CD4-positive, alpha-beta T cell treated with Interleukin-21 for 1 hour (primary cell): ENCODE measurements around the gene PRM2.

Experiments
- DNase-seq: peaks from one replicate; pipeline ENCODE4 v3.0.0-alpha.2; 2020

PRM2 gene

GRCh38 chr16:11283820-11284248, 7.6 kb upstream of the PRM2 start:
- no peak for DNase-seq

- no peak for DNase-seq
Observed at GRCh38 chr16:11280616-11281522, 4.6 kb upstream of the PRM2 start, which contains the start of gene PRM1. TSS of gene PRM1 (minus strand) at chr16:11281330. CDS start at chr16:11281238, 92 bp downstream.

- DNase-seq: no peak
Observed at GRCh38 chr16:11278681-11279628, 2.7 kb upstream of the PRM2 start.

- no peak for DNase-seq
Observed at GRCh38 chr16:11277607-11278337, 1.5 kb upstream of the PRM2 start.

GRCh38 chr16:11276896-11277593, 765 bp upstream of the PRM2 start:
- DNase-seq: no peak

GRCh38 chr16:11274964-11275363, 1.3 kb downstream of the PRM2 start:
- DNase-seq: no peak

DNA sequence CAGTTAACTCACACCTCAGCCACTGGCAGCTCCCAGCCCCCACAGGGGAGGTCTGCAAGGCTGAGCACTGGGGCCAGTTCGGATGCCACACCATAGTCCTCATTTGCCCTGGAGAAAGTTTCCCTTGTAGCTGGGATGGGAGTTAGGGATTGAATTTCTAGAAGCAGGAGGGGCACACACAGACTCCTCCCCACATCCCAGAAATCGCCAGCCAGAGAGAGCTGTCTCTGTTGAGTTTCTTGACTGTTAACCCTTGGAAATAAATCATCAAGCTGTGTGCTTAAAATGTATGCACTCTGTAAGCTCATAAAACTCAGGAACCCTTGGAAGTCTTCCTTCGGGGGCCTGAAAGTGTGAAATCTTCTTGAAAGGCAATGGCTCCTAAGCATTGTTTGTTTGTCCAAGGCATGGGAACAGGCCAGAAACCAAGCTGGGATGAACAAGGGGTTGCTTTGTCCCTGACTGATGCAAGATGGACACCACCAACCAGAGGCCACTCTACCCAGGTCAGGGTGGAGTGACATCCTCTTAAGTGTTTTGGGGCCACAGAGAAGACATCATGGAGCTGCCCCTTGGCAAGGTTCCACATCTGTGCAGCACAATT, 2.5 kb downstream of the PRM2 start:
- no peak for DNase-seq

GRCh38 chr16:11272921-11273720, 3.2 kb downstream of the PRM2 start, which contains the start of gene PRM3:
TSS of gene PRM3 (minus strand) at chr16:11273629. CDS start at chr16:11273595, 34 bp downstream.
- DNase-seq: no peak

DNA sequence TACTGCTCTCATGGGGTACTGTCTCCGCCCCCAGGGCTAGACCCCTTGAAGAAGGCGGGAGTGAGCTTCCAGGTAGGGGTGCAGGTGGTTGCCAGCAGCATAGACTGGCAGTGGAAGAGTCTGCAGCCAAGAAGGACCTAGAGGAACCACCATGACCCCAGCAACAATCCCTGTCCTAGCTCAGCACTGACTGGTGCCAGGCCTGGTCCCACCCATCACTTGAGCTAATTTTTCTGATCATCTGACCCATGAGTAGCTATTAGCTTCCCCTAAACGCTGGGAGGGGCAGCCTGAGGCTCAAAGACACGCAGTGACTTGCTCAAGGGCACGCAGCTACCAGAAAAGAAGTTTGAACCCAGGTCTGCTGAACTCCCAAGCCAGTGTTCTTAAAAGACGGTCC, 3.8 kb downstream of the PRM2 start:
- no peak for DNase-seq

DNA sequence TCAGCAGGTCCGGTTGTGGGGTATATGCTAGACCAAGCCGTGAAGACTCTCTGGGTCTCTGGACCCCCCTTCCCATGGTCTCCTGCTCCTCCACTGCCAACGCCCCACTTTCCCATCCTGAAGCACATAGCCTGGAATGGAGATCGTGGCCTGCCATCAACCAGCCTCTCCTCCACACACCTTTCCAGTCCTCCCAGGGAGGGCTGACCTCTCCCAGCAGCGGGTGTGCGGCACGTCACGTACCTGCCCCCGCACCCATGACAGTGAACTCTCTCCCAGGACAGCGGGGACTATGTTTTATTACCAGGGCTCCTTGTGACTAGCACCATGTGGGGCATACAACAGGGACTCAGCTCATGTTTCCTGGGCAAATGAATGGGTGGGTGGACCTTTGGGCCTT, 4.7 kb downstream of the PRM2 start:
- no peak for DNase-seq

GRCh38 chr16:11270602-11271162, 5.6 kb downstream of the PRM2 start:
- no peak for DNase-seq

DNA sequence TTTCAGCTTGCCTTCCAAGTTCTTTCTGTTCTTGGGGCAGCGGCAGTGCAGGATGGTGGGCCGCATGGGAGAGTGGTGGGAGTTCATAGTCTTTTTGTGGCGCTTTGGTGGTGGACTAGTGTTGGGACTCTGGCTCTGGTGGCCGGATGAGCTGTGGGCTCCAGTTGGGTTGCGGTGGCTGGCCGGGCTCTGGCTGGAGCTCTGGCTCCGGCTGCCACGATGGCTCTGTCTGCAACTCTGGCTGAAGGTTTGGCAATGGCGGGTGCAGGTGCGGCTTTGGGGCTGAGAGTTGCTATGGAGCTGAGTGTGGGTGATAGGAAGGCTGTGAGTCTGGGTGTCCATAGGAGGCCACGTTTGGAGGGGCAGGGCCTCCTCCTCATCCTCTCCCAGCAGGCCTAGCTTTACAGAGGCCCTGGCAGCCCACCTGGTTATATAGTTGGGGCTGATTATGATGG, 7.3 kb downstream of the PRM2 start, which contains the start of gene TNP2:
Gene TNP2 (minus strand): TSS at position 405 of the 455 bp plus-strand sequence. CDS start 63 bp downstream, at position 342.
- no peak for DNase-seq

DNA sequence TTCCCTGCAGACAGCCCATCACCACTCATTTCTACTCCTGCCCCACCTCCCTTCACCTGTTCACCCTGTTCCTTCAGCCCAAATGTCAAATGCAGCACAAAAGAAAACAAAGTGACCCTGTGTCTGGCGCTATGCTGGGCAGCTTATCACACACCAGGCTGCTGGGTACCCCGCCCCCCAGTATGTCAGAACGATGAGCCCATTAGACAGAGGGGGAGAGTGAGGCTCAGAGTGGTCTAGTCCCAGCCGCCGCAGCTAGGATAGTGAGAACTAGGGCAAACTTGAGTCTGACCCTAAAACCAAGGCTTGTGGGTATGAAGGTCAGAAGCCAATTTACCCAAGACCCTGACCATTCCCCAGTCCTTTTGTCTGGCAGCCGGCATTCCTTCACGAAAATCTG, 11.2 kb downstream of the PRM2 start:
- no peak for DNase-seq

DNA sequence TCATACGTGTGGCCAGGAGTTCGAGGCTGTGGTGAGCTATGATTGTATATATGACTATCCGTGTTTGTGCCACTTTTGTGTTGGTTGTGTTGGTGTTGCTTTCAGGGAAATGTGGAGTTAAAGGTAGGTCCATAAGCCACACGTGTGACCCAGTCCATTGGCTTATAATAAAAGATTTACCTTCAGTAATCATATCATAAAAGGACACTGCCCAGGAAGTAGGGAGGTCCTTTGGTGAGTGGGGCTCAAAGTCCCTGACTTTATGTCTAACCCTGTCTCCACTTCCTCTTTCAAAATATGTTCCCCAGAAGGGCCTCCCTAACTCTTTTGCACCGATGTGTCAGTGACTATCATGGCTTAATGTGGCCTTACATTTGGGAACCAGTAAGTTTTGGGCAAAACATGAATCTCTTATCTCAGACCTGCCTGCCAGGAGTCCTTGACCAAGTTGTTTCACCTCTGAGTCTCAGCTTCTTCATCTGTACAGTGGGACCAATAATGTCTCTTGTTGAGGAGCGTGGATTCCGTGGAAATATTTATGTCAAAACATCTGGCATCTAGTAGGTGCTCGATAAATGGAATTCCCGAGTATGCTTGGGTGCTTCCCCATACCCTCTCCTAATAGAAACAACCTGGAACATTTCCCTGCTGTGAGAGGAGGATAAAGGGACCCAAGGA, 12.0 kb downstream of the PRM2 start:
- no peak for DNase-seq

- peak; percentile 41 for DNase-seq
Observed at GRCh38 chr16:11263737-11264136, 12.5 kb downstream of the PRM2 start.

GRCh38 chr16:11262915-11263314, 13.4 kb downstream of the PRM2 start:
- no peak for DNase-seq

DNA sequence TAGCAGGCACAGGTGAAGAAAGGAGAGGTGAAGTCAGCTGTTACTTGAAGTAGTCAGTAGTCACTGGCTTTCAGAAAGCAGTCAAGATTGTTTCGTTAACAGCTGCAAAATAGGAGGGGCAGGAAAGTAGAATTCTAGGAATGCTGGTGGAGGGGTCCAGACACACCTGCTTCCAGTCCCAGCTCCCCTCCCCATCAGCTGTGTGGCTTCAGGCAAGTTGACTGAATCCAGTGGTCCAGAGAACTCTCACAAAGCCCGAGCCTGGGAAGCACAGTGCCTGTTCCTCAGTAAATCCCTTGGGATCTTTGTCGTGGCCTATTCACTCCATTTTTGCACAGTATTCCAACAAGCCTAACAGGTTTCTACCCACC, 15.7 kb downstream of the PRM2 start:
- DNase-seq: no peak

GRCh38 chr16:11259655-11260595, 16.4 kb downstream of the PRM2 start:
- no peak for DNase-seq
